Measurements from ENCODE around the gene PIK3R6.

Gene PIK3R6

GRCh38 chr17:8803531-8804420 lies 63.7 kb downstream of the PIK3R6 start:
- Mint-ChIP-seq H3K4me3 (no peak overlapping the region), H3K4me1 (peaks cover 11% of the 10 kb centered on the region), H3K36me3 (ENCODE audit: low read depth) (no peaks in the 10 kb centered on the region), H3K27ac (no peak overlapping the region), H3K9me3 (peaks cover 14% of the 10 kb centered on the region), H3K27me3 (ENCODE audit: low read depth) (peaks cover 40% of the 10 kb centered on the region)
- TF ChIP-seq, protein P1, sequence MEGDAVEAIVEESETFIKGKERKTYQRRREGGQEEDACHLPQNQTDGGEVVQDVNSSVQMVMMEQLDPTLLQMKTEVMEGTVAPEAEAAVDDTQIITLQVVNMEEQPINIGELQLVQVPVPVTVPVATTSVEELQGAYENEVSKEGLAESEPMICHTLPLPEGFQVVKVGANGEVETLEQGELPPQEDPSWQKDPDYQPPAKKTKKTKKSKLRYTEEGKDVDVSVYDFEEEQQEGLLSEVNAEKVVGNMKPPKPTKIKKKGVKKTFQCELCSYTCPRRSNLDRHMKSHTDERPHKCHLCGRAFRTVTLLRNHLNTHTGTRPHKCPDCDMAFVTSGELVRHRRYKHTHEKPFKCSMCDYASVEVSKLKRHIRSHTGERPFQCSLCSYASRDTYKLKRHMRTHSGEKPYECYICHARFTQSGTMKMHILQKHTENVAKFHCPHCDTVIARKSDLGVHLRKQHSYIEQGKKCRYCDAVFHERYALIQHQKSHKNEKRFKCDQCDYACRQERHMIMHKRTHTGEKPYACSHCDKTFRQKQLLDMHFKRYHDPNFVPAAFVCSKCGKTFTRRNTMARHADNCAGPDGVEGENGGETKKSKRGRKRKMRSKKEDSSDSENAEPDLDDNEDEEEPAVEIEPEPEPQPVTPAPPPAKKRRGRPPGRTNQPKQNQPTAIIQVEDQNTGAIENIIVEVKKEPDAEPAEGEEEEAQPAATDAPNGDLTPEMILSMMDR (IDR thresholded peaks at IDR 0.05; ENCODE audit: unreplicated experiment in 3 of 3) = no peak

DNA sequence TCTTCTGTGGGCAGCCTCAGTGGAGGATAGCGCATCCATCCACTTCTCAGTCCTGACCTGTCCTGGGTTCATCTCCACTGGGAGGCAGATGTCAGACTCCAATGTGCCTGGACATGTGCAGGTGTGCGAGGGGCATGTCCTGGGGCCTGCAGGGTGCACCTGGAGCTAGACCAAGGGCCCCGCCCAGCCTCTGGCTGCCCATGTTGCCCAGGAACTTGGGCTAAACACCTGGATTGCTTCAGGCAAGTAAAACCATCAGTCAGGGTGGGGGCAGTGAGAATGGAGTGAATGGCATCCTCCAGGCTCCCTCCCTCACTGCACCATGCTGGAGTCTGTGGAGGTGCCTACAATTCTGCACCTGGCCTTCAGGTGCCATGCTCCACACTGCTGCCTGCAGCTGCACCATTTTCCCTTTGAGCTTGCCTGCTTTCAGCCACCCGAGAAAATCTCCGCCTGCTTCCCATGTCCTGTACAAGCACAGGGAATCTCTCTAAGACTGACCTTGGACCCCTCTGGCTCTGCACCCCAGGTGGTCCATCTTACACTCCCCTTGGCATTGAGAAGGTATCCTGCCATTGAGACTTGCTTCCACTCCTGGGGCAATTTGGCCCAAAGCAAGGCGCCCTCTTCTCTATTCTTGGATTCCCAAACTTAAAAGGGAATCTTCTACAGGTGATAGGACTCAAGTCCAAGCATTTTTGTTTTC lies 66.2 kb downstream of the PIK3R6 start:
- TF ChIP-seq, protein P1 (IDR thresholded peaks at IDR 0.05; ENCODE audit: unreplicated experiment in 3 of 3) = no peak
- H3K9me3 Mint-ChIP-seq = no peaks in the 10 kb centered on the region
- no peak overlapping the region for H3K27ac Mint-ChIP-seq
- peaks cover 11% of the 10 kb centered on the region for H3K4me1 Mint-ChIP-seq
- no peaks in the 10 kb centered on the region for H3K36me3 Mint-ChIP-seq (ENCODE audit: low read depth)
- H3K27me3 Mint-ChIP-seq (ENCODE audit: low read depth) = peaks cover 51% of the 10 kb centered on the region
- no peak overlapping the region for H3K4me3 Mint-ChIP-seq

DNA sequence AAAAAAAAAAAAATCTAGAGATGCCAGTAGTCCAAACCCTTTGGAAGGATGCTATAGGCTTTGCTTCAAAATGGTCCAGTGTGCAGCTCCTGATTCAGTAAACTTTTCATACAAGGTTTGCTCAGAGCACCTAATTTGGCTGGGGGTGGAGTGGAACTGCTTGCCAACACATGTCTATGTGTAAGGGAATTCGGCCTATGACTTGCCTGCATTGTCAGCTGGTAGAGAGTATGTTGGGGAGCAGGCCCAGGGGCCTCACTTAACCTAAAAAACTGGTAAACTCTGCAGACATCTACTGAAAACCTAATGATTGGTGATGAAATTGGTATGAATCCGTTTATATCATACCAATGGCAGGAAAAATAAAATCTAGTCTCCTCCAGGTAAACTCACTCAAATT lies 66.8 kb downstream of the PIK3R6 start:
- Mint-ChIP-seq H3K36me3 (ENCODE audit: low read depth) (no peaks in the 10 kb centered on the region), H3K9me3 (no peaks in the 10 kb centered on the region), H3K4me1 (peaks cover 11% of the 10 kb centered on the region), H3K4me3 (no peak overlapping the region), H3K27ac (no peak overlapping the region), H3K27me3 (ENCODE audit: low read depth) (peaks cover 51% of the 10 kb centered on the region)
- TF ChIP-seq, protein P1 (IDR thresholded peaks at IDR 0.05; ENCODE audit: unreplicated experiment in 3 of 3) = no peak

- H3K36me3 Mint-ChIP-seq (ENCODE audit: low read depth) = no peaks in the 10 kb centered on the region
- H3K27me3 Mint-ChIP-seq (ENCODE audit: low read depth) = peaks cover 53% of the 10 kb centered on the region
- no peak overlapping the region for H3K27ac Mint-ChIP-seq
- no peaks in the 10 kb centered on the region for H3K9me3 Mint-ChIP-seq
- TF ChIP-seq, protein P1 (IDR thresholded peaks at IDR 0.05; ENCODE audit: unreplicated experiment in 3 of 3) = no peak
- peaks cover 17% of the 10 kb centered on the region for H3K4me1 Mint-ChIP-seq
- H3K4me3 Mint-ChIP-seq = peak overlapping the region; percentile 24 to 40 (median 34)
Measured at GRCh38 chr17:8799570-8800212, 67.8 kb downstream of the PIK3R6 start.

DNA sequence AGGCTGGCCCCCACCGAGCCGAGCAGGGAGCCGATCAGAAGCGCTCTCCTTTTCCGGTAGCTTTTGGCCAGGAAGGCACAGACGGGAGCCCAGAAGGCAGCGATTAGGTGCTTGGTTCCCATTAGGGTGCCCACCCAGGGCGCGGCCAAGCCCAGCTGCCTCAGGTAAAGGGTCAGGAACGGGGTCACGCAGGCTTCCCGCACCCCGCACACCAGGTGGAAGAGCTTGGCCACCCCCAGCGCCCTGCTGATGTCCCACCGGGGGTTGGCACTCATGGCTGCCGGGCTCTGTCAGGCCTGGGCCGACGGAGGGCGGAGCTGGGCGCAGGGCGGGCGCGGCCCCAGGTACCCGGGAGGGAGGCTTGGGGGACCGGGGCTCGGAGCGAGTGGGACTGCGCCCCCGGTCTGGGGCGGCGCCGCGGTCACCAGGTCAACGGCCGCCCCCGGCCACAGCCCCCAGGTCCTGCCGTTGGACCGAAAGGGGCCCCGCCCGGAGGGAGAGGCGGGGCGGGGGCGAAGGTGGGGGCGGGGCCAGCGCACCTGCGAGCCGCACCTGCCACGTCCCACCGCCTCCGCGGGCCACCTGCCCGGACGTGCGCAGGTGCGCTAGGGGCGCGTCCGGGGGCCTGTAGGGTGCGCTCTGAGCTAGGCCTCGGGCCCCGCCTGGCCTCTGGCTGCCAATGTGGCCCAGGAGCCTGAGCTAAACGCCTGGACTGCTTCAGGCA lies 68.5 kb downstream of the PIK3R6 start, which contains the start of gene MFSD6L:
Gene MFSD6L, minus strand, starts transcription at position 520 of the 724 bp plus-strand sequence. Its CDS starts 245 bp downstream, at position 275.
- Mint-ChIP-seq H3K4me3 (peak within 1 kb of the TSS; percentile 50 to 69 (median 67)), H3K27me3 (ENCODE audit: low read depth) (peaks cover 56% of the 10 kb centered on the region), H3K4me1 (peaks cover 20% of the 10 kb centered on the region), H3K36me3 (ENCODE audit: low read depth) (no peaks in the 10 kb centered on the region), H3K9me3 (no peaks in the 10 kb centered on the region), H3K27ac (no peak within 1 kb of the TSS)
- TF ChIP-seq, protein P1 (IDR thresholded peaks at IDR 0.05; ENCODE audit: unreplicated experiment in 3 of 3) = peak in 1 of 3 experiments; percentile 14
